Gastroesophageal sphincter (tissue), 4 donors: Measurements from ENCODE around the gene TMPRSS4. TPM values are rescaled to one million over a fixed set of nuclear protein-coding genes. Genes with fewer than 3 reads are reported as not detected.

Experiments used
- ATAC-seq: fragments of 150-250 bp; one replicate; pipeline ENCODE4 v1.9.1; 2016; ENCODE audit warnings: mild to moderate bottlenecking, moderate library complexity
- H3K27ac ChIP-seq, 4 donors: fragments of 200-600 bp; sonication (generic) in 3 of 4; 1 replicate in 3 of 4; 2 replicates in 1 of 4; pipeline ENCODE4 v1.5.1; 2016 to 2019
- H3K27me3 ChIP-seq: fragments of 200-600 bp; sonication (generic); one replicate; pipeline ENCODE4 v1.5.1; 2019
- H3K36me3 ChIP-seq, 2 donors: fragments of 200-600 bp; sonication (generic); one replicate each; pipeline ENCODE4 v1.5.1; 2019; ENCODE audit warnings: control low read depth in 1 of 2
- H3K4me1 ChIP-seq, 3 donors: fragments of 200-600 bp; sonication (generic); 1 replicate in 2 of 3; 2 replicates in 1 of 3; pipeline ENCODE4 v1.5.1; 2016 to 2019; ENCODE audit warnings: control low read depth in 2 of 3
- H3K4me3 ChIP-seq, 2 donors: fragments of 200-600 bp; sonication (generic); one replicate each; pipeline ENCODE4 v1.5.1; 2019; ENCODE audit warnings: mild to moderate bottlenecking in 1 of 2, moderate library complexity in 1 of 2
- H3K9me3 ChIP-seq, 3 donors: fragments of 200-600 bp; sonication (generic); one replicate each; pipeline ENCODE4 v1.5.1; 2017 to 2019; ENCODE audit warnings: control low read depth in 2 of 3
- EP300 ChIP-seq: sonication (generic); formaldehyde crosslinking; IDR thresholded peaks from one replicate; pipeline ENCODE4 v1.6.1; 2017; ENCODE audit warnings: antibody characterized with exemption, mild to moderate bottlenecking
- POLR2A ChIP-seq, 2 donors: fragments of 450-650 bp; IDR thresholded peaks; one replicate each; pipeline ENCODE4 v1.6.1; 2017; ENCODE audit warnings: antibody characterized with exemption in 2 of 2, mild to moderate bottlenecking in 2 of 2, moderate library complexity in 1 of 2
- POLR2AphosphoS5 ChIP-seq: sonication (generic); formaldehyde crosslinking; IDR thresholded peaks from one replicate; pipeline ENCODE4 v1.6.1; 2017; ENCODE audit warnings: antibody characterized with exemption
- WGBS, 2 donors: methylation state at CpG; one replicate each; pipeline ENCODE4 v1.1.5; 2018; ENCODE audit warnings: low coverage in 1 of 2; 5-methylcytosine and 5-hydroxymethylcytosine counted together
- total RNA-seq, 4 donors: library from RNA; depleted of rRNA; stranded (reverse); fragments of >200 nt; gene quantifications; one replicate each; pipeline ENCODE4 v1.1.0, GENCODE V29; 2016
- TF ChIP-seq, protein P1 (sequence below), 4 experiments: fragments of 200-600 bp in 2 of 4; fragments of 450-650 bp in 2 of 4; sonication (generic) in 1 of 4; IDR thresholded peaks; one replicate each; pipeline ENCODE4 v1.5.1; 2017 to 2019; ENCODE audit warnings: antibody characterized with exemption in 4 of 4, mild to moderate bottlenecking in 2 of 4, moderate library complexity in 2 of 4

The TMPRSS4 gene
- total RNA-seq, 4 donors from 2014 or later: 0.23 to 11.1 (median 0.78) TPM; not detected in 1

DNA sequence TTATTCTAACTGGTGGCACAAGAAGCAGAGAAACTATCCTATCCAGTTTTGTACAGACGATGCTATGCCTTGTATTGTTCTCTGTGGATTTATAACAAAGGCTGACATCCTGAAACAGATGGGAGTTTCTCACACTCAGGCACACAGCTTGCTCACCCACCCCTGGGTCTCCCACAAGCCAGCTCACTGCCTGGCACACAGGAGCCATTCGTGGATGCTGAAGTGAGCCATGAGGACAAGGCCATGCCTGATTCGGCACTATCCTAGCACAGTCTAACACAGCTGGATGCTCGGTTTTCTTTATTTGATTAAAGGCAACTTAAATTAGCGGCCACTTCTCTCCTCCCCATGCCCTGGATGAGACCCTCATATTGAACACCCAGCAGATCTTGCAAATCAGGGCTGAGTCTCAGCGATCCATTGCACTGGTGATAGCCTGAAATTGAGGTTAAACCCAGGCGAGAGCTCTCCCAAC is 25.7 kb upstream of the TMPRSS4 start:
- H3K4me3 ChIP-seq: no peak overlapping the region

GRCh38 chr11:118051611-118052461 is 25.0 kb upstream of the TMPRSS4 start:
- Histone ChIP-seq H3K9me3 (no peaks in the 10 kb centered on the region), H3K36me3 (no peaks in the 10 kb centered on the region), H3K27me3 (peaks cover 7% of the 10 kb centered on the region), H3K4me1 (no peaks in the 10 kb centered on the region), H3K4me3 (no peak overlapping the region), H3K27ac (no peak overlapping the region)
- whole genome bisulfite sequencing, 2 donors: 72 to 81% methylated on average over 4 to 10 of the region's 16 CpGs
- TF ChIP-seq EP300 (no peak), POLR2AphosphoS5 (no peak), POLR2A (IDR thresholded peaks at IDR 0.05) (no peak)
- TF ChIP-seq, protein P1, sequence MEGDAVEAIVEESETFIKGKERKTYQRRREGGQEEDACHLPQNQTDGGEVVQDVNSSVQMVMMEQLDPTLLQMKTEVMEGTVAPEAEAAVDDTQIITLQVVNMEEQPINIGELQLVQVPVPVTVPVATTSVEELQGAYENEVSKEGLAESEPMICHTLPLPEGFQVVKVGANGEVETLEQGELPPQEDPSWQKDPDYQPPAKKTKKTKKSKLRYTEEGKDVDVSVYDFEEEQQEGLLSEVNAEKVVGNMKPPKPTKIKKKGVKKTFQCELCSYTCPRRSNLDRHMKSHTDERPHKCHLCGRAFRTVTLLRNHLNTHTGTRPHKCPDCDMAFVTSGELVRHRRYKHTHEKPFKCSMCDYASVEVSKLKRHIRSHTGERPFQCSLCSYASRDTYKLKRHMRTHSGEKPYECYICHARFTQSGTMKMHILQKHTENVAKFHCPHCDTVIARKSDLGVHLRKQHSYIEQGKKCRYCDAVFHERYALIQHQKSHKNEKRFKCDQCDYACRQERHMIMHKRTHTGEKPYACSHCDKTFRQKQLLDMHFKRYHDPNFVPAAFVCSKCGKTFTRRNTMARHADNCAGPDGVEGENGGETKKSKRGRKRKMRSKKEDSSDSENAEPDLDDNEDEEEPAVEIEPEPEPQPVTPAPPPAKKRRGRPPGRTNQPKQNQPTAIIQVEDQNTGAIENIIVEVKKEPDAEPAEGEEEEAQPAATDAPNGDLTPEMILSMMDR (IDR thresholded peaks at IDR 0.05): no peak
- no peak for ATAC-seq

More for the DNA sequence above, 25.7 kb upstream of the TMPRSS4 start:
- WGBS, 2 donors: 76% methylated on average over 2 of the region's 7 CpGs; no CpG with 5 or more reads in 1 of the 2 donors
- Histone ChIP-seq H3K9me3 (no peaks in the 10 kb centered on the region), H3K4me1 (no peaks in the 10 kb centered on the region), H3K27me3 (peaks cover 7% of the 10 kb centered on the region), H3K27ac (no peak overlapping the region), H3K36me3 (no peaks in the 10 kb centered on the region)
- ATAC-seq: no peak
- no peak for TF ChIP-seq POLR2A (IDR thresholded peaks at IDR 0.05)
- TF ChIP-seq POLR2AphosphoS5: no peak
- TF ChIP-seq, protein P1 (IDR thresholded peaks at IDR 0.05): no peak
- no peak for TF ChIP-seq EP300

GRCh38 chr11:118052581-118053206 is 24.2 kb upstream of the TMPRSS4 start:
- H3K27me3 ChIP-seq: peaks cover 1% of the 10 kb centered on the region
- no peaks in the 10 kb centered on the region for H3K9me3 ChIP-seq
- H3K4me1 ChIP-seq: no peaks in the 10 kb centered on the region
- ATAC-seq: no peak
- 73 to 78% methylated on average over 5 to 9 of the region's 13 CpGs for WGBS, 2 donors
- H3K36me3 ChIP-seq: no peaks in the 10 kb centered on the region
- H3K4me3 ChIP-seq: no peak overlapping the region
- TF ChIP-seq POLR2AphosphoS5: no peak
- no peak for TF ChIP-seq POLR2A (IDR thresholded peaks at IDR 0.05)
- no peak for TF ChIP-seq EP300
- TF ChIP-seq, protein P1 (IDR thresholded peaks at IDR 0.05): no peak
- no peak overlapping the region for H3K27ac ChIP-seq

DNA sequence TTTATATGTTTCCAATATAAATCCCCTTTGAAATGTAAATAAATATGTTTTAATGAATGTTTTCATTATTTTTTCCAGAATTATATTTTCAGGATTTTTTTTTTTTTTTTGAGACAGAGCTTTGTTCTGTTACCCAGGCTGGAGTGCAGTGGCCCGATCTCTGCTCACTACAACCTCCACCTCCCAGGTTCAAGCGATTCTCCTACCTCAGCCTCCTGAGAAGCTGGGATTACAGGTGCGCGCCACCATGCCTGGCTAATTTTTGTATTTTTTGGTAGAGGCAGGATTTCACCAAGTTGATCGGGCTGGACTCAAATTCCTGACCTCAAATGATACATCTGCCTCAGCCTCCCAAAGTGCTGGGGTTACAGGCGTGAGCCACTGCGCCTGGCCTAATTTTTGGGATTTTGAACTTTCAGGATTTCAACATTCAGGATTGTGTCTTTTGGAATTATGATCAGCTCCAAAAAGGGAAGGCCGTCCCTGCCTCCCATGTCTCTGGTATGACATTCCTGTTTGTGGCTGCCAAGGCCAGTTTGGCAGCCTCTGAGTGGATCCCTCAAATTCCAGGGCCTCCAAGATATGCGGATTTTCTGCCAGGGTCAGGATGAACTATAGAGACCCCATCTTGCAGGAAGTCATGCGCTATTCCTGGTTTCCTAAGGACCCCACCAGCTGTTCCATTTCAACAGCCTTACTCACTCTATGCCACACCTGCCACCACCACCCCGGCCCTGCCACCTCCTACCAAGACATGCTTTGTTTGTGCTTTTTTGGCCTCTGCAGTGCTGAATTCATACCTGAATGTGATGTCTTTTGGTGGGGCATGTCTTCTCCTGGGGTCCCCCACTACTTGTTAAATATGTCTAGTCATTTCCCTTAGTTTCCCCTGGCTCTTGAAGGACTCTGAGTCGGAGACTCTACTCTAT is 21.9 kb upstream of the TMPRSS4 start:
- no peak overlapping the region for H3K27ac ChIP-seq
- TF ChIP-seq POLR2A (IDR thresholded peaks at IDR 0.05) (no peak), EP300 (no peak), POLR2AphosphoS5 (no peak)
- TF ChIP-seq, protein P1 (IDR thresholded peaks at IDR 0.05): no peak
- no peaks in the 10 kb centered on the region for H3K36me3 ChIP-seq
- ATAC-seq: no peak
- 92 to 100% methylated on average over 2 to 10 of the region's 12 CpGs for WGBS, 2 donors
- H3K4me3 ChIP-seq: no peak overlapping the region
- no peaks in the 10 kb centered on the region for H3K9me3 ChIP-seq
- no peaks in the 10 kb centered on the region for H3K27me3 ChIP-seq
- no peaks in the 10 kb centered on the region for H3K4me1 ChIP-seq
